HG03139 (cell line): ENCODE measurements around the gene OR56A1.
"Not testable (repeated sequence)": the region's sequence is repeated elsewhere in the genome, so short reads cannot be mapped to it uniquely, and the experiment has no call there.

Experiments used
- ATAC-seq: cut with Tn5 transposase; IDR thresholded peaks from one replicate; pipeline ENCODE4 v1.9.1; 2021; ENCODE audit not compliant: unreplicated experiment

Gene OR56A1, protein sequence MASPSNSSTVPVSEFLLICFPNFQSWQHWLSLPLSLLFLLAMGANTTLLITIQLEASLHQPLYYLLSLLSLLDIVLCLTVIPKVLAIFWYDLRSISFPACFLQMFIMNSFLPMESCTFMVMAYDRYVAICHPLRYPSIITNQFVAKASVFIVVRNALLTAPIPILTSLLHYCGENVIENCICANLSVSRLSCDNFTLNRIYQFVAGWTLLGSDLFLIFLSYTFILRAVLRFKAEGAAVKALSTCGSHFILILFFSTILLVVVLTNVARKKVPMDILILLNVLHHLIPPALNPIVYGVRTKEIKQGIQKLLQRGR

DNA sequence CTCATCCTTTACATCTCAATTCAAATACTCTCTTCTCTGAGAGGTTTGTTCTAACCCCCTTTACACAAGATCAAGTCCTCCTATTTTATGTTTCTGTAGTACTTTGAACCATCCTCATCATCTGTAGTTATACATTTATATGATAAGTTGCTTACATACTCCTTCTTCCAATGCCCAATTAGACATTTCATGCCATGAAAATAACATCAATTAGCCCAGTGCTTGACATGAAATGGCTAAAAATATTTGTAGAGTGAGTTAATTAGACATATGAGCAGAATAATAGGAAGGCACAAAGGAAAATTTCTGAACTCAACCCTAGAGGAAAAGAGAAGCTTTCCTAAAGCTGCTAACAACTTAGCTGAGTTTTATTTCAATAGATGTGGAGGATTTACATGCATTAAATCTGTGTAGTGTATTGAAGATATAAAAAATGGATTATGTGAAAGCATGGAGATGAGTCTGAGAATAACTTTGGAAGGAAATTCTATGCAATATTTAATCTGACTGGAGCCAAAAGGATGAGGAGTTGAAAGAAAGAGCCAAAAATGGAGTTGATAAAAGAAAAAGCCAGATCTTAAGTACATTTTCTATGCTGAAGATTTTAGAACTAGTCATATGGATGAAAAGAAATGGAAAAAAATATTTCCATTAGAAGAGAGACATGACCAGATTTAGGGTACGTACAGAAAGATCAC lies at the start of gene OR56A1:
Gene OR56A1, minus strand, starts transcription at position 51 of the 698 bp plus-strand sequence. CDS start 3,066 bp downstream, outside the sequence.
- ATAC-seq, result no peak

DNA sequence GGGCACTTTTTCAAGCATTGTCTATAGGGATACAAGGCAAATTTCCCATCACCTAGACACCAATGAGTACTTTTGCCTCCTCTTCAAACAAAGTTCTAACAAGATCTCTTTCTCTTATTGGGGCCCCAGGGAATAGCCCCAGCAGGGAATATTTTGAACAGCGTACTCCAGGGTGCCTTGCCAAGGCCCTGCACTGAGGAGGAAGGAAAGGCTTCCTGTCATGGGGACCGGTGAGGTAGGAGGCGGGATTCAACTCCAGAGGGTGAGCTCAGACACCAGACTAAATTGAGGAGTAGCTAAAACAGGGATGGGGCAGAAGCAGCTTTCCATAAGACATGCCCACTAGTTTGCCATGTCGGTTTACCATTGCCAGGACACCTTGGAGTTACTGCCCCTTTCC lies 48.9 kb upstream of the OR56A1 start:
- no peak for ATAC-seq

DNA sequence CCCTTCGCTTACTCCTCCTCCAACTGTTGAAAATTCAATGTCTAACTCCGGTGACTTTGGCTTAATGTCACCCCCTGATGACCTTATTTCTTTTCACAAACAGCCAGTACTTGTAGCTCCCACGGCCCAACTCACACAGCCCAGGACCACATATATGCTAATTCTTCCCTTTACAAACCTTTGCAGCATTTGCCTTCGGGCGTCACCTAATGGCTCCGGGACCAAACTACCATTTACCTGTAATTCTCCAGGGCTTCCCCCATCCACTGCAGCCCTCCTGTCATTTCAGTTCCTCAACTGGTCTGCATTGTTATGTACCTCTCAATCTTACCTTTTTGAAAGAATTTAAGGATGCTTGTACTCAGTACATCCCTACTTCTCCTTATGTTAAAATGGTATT lies 47.2 kb upstream of the OR56A1 start:
- ATAC-seq, result no peak

DNA sequence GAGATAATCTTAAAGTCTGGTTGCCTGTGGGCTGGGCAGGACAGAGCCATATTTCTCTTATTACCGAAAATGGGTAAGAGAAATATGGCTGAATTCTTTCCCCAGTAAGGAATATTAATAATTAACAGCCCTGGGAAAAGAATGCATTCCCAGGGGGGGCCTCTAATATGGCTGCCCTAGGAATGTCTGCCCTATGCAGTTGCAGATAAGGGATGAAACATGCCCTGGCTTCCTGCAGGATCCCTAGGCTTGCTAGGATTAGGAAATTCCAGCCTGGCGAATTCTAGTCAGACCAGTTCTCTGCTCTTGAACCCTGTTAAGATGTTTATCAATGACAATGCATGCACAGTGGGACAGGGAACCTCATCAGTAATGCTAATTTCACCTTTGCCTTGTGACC lies 45.9 kb upstream of the OR56A1 start:
- not testable (repeated sequence) for ATAC-seq

DNA sequence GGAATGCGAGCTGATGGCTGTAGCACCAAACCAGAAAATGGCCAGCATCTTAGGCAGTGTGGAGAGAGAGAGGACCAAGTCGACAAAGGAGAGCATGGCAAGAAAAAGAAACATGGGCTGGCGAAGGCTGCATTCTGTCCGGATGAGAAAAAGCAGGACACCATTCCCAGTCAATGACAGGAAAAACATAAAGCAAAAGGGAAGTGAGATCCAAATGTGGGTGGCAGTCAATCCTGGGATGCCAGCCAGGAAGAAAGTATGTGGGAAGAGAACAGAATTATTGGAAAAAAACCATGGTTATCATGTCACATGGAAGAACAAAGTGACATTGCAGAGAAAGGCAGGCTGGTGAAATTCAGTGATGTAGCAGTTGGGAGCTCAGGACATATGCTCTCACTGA lies 36.9 kb upstream of the OR56A1 start:
- no peak for ATAC-seq

DNA sequence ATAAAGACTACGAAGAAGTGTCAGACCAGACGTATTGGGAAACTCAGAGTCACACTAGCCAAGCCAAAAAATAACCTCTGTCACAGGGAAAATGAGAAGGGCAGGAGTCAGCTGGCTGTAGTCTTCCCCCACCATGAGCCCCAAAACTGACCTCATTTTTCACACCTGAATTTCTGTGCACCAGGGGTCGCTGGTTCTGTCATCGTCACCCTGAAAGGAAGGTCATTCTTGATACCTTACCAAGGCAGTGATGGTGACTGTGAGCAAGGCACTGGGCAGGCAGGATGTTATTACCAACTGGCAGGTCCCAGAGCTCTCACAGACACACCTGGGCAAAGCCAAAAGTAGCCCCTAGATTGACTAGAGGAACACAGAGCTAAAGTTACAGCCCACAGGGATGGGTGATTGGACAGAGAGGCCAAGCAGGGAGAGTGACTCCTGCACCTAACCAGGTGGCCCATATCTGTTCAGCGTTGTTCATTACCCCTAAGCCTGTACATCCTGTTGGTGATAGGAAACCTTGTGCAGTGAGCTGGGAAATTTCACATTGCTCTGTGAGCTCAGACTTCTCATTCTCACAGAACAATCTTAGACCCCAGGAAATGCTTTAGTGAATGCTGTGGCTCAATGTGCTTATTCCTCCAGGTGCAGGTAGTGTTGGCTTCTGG lies 32.3 kb upstream of the OR56A1 start:
- no peak for ATAC-seq

DNA sequence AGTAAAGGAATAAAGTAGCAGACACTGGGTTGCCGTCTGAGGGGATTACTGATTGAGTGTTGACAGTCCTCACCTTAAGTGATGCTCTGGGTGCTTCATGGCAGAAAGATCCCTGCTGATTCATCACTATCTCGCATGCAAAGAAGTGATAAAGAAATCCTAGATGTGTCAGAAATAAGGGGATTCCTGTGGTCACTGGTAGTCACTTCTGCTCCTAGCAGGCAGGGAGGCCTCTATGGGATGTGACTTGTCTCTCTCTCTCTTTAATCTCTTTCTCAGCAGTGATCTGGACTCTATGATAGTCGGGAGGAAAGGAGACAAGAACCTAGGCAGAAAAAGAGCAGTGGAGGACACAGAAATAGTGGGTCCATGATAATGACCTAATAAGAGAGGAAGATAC lies 30.9 kb upstream of the OR56A1 start:
- ATAC-seq, result no peak

DNA sequence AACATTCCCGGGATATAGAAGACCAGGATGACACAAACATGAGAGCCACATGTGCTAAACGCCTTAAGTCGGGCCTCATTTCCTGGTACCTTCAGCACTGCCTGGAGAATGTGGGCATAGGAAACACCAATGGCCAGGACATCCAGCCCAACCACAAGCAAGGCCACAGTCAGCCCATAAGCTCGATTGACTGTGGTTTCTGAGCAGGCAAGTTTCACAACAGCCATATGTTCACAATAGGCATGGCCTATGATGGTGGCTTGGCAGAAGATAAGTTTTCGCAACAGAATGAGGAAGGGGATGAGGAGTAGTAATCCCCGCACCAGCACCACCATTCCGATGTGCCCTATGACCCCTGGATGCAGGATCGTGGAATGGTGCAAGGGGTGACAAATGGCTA lies 26.9 kb upstream of the OR56A1 start:
- ATAC-seq, result no peak

DNA sequence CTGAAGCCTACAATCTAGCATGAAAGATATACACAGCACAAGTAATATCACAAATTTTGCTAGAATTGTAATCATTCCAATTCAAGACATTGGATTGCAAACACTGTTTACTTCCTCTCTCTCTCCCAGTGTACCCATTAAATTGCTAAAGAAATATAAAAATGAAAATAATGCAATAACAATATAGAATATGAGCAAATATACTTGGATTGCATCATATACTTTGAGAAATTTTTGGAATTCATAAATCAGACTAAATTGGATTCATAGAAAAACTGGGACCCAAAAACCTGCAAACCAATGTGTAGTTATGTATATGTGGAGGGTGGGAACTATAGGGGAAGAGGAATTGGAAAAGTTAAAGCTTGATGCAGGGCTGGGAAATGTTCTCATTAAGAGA lies 25.0 kb upstream of the OR56A1 start:
- no peak for ATAC-seq

DNA sequence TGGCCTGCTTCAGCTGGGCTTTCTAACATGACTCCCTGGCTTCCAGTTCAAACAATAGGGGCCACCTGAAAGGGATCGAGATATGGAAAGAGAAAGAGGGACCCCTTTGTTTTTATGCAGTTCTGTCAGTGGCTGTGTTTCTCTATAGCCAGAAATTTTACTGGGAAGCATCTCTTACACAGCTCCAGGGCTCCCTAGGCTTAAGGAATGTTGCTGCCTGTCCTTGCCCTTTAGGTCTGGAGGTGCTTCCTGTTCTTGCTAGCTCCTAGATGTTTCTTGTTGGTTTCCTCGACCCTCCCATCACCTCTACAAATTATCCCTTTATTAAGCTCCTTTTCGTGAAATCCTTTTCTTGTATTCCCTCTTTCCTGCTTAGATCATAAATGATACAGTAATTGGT lies 21.8 kb upstream of the OR56A1 start:
- ATAC-seq, result no peak

DNA sequence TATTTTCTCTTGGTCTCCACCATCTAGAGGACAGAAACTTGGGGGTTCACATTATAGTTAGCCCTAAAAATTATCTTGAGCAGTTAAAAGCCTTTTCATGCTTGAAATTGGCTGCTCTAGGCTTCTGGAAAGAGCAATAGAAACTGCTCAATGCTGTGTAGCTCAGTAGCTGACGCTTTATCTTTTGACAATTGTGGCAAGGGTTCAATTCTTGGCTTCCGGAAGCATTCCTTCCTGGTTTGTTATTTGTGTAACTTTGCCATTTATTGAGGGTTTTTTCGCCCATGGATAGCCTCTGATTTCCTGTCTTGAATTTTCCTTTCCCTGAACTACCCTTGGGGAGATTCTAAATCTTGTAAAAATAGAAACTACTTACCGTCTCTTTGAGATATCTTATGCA lies 10.3 kb upstream of the OR56A1 start:
- ATAC-seq, result no peak

DNA sequence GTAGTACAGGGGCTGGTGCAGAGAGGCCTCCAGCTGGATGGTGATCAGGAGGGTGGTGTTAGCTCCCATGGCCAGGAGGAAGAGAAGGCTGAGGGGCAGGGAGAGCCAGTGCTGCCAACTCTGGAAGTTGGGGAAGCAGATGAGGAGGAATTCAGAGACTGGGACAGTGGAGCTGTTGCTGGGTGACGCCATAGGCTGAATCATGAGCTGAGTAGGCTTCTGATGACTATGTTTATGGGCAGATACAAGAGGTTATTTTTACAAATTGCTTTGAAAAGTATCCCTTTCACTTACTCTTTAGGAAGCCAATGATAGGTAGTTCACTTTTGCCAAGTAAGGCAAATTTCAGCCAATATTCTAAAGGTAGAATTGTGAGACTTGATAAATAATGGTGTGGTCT lies 3.1 kb downstream of the OR56A1 start:
- no peak for ATAC-seq

DNA sequence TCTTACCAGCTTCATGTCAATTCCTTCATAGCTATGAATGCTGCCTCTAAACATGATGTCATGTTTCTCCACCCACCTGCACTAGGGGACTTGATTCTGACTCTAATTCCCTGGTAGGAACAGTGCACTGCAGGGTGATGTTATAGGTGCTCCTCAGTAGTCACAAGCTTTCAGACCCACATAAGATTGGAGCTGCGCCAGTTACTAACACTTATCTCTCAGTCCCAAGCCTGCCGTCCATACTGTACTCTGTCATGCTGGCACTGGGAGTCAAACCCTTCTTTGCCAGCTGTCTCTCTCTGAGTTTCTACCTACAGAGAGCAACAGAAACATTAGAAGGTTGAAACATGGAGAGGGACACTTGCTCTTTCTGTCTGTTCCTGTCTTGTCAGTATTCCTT lies 5.5 kb downstream of the OR56A1 start:
- no peak for ATAC-seq

DNA sequence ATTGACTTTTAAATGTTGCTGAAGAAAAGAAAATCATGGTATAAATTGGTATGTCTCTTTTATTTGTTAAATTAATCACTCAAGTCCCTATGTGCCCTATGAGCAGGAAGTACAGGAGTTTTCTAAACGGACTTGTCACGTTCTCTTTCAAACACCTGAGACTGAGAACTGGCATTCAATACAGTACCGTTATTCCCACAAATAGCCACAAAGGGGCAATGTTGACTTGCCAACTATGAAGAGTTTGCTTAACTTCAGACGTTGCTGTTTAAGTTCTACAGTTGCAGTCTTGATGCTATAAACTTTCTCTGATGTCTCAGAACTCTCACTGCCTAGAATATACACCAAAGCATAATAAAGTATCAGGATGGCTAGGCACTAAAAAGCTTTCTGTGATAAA lies 7.6 kb downstream of the OR56A1 start:
- ATAC-seq, result no peak

DNA sequence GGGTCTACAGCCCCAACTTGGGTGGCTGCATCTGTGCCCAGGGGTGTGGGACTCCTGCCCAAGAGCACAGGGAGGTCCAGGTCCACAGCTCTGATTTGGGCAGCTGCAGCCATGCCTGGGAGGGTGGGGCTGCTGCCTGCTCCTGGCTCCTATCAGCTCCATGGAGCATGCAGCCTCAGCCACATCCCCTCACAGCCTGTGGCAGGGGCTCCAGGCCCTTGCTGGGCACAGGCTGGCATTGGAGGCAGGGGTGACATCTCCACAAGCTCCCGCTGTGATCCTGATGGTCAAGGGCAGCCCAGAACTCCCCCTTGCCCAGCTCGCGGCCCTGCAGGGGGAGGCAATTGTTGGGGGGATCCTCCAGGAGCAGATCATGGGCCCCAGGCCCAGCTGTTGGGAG lies 17.5 kb downstream of the OR56A1 start:
- no peak for ATAC-seq

DNA sequence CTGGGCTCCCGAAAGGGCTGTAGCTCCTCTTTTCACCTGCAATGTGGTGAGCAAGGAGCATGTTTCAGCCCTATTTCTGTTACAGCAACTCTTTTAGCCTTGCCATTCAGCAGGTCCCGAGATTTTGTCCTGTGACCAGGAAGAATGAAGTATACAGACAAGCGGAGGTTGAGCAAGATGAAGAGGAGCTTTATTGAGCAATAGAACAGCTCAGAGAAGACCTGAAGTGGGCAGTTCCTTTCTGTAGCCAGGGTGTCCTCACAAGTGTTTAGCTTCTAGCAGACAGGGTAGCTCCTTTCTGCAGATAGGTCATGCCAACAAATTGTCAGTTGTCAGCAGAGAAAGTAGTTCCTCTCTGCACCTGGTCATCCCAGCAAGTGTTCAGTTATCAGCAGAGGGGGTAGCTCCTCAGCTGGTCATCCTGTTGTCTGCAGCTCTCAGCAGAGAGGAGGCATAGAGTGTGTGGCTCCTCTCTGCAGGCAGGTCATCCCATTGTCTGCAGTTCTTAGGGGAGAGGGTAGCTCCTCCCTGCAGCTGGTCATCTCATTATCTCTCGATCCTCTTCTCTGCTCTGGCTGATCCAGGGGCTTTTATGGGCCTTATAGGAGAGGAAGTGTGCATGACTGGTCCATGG lies 18.4 kb downstream of the OR56A1 start:
- ATAC-seq, result no peak

DNA sequence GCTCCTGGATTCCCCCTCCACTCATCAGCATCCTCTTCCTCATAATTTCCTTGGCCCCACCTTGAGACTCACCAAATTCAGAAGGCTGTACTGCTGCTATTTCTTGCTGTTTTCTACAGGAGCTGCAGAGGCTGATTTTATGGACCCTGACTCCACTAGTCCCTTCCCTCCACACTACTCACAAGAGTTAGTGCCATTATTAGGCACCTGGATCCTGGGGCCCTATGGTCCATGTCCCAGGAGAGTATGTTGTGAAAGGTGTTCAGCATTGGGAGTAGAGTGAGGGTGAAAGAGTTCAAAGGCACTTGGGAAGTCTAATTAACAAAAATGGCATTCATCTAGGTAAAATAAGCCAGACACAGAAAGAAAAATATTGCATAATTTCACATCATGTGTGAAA lies 23.7 kb downstream of the OR56A1 start, which contains the start of gene OR56A4:
Gene OR56A4, minus strand, starts transcription at position 101 of the 400 bp plus-strand sequence. CDS start 3,954 bp downstream, outside the sequence.
- no peak for ATAC-seq

DNA sequence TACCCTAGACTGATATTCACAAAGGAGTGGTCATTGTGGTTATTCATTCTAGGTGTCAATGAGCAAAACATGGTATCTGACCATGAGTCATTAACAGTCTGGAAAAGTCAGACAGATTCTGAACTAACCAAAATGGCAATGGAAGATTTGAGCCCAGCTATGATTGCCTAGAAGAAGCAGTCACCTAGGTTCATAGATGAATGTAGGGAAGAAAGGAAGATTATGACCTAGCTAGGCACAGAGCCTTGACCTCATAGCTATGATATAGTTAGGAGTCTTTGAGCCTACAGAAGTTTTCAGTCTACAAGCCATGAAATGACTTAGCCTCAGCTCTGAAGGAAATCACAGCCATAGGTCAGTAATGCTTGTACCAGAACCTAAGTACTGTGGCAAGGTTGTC lies 24.2 kb downstream of the OR56A1 start:
- no peak for ATAC-seq

DNA sequence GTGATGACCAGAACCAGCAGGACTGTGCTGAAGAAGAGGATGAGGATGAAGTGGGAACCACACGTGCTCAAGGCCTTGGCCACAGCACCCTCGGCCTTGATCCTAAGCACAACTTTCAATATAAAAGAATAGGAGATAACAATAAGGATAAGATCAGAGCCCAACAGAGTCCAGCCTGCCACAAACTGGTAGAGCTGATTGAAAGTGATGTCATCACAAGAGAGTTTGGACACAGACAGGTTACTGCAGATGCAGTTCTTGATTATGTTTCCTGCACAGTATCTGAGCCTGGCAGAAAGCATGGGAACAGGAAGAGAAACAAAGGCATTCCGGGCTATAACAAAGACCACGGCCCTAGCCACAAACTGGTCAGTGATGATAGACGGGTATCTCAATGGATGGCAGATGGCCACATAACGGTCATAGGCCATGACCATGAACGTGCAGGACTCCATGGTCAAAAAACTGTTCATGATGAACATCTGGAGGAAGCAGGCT lies 28.3 kb downstream of the OR56A1 start:
- ATAC-seq, result no peak

DNA sequence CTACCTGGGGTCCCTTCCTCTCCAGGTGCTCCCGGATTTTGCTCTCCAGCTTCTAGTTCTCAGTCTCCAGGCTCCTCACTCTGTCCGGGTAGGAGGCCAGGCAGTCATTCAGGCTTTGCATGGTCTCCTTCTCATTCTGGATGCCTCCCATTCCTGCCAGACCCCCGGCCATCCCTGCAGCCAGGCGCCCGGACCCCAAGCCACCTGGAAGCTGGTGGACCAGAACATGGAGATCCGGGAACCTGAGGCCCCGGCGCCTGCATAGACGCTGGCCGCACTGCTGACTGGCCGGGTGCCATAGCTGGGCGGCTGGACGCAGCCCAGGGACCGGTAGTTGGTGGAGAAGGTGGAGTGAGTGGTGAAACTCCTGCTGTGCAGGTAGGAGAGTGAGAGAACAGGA lies 35.8 kb downstream of the OR56A1 start:
- ATAC-seq, result no peak

DNA sequence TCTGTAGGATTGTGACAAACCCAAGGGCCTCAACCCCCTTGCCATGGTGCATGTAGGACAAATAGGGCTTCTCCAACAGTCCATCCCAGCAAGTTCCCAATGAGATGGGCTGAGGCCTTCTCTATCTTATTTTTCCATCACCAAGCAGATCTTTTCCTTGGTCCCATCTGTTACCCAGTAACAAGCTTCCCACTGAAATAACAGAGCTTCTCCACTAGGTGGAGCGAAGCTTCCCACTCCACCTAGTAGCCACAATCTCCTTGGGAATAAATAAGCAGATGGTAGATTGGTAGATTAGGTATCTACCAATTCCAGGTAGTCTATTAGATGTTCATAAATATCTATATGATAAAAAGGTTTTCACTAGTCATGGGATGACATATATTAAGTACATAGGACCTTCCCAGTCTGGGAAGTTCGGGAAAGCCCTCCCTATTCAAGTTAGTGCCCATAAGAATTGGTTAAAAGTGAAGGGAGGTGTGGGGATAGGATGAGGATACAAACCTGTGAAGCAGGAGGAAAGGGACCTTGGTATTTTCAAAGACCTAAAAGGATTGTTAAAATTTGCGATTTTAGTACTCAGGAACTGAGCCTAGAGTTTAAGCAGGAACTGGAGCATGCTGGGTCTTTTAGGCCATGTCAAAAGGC lies 37.8 kb downstream of the OR56A1 start:
- no peak for ATAC-seq
